GM10266 (cell line): ENCODE data around the gene COA3.
A peak's percentile ranks its signal among the peaks of the same experiment; 100 is the strongest.

Experiments
- DNase-seq: peaks from one replicate; pipeline ENCODE4 v3.0.0; 2012; ENCODE audit errors: extremely low spot score
- TF ChIP-seq, protein P1 (sequence below): IDR thresholded peaks from 2 replicates; pipeline ENCODE4 v1.5.1; 2012; ENCODE audit warnings: mild to moderate bottlenecking, low read depth; ENCODE audit not compliant: control insufficient read depth, insufficient read depth; ENCODE audit errors: missing control alignments

COA3 gene

DNA sequence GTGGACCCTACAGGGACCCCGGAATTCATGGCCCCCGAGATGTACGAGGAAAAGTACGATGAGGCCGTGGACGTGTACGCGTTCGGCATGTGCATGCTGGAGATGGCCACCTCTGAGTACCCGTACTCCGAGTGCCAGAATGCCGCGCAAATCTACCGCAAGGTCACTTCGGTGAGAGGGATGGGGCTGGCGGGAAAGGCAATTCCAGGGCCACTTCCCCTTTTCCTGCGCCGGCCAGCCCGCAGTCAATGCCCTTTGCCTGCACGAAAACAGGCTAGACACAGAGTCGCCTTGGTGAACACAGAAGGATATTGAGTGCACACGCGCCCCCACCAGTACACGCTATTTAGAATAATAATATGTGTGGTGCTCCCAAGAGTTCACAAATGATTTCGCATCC, 14.1 kb downstream of the COA3 start:
- TF ChIP-seq, protein P1, sequence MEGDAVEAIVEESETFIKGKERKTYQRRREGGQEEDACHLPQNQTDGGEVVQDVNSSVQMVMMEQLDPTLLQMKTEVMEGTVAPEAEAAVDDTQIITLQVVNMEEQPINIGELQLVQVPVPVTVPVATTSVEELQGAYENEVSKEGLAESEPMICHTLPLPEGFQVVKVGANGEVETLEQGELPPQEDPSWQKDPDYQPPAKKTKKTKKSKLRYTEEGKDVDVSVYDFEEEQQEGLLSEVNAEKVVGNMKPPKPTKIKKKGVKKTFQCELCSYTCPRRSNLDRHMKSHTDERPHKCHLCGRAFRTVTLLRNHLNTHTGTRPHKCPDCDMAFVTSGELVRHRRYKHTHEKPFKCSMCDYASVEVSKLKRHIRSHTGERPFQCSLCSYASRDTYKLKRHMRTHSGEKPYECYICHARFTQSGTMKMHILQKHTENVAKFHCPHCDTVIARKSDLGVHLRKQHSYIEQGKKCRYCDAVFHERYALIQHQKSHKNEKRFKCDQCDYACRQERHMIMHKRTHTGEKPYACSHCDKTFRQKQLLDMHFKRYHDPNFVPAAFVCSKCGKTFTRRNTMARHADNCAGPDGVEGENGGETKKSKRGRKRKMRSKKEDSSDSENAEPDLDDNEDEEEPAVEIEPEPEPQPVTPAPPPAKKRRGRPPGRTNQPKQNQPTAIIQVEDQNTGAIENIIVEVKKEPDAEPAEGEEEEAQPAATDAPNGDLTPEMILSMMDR: no peak
- no peak for DNase-seq

DNA sequence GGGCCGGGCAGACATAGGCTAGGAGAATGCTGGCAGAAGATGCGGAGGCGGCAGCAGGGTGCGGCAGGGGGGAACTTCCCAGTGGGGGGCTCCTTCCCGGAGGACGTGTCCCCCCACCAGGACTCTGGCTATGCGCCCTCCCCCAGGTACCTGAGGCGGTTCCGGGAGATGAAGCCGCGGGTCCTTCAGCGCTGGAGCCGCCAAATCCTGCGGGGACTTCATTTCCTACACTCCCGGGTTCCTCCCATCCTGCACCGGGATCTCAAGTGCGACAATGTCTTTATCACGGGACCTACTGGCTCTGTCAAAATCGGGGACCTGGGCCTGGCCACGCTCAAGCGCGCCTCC, 14.7 kb downstream of the COA3 start:
- TF ChIP-seq, protein P1: no peak
- no peak for DNase-seq

DNA sequence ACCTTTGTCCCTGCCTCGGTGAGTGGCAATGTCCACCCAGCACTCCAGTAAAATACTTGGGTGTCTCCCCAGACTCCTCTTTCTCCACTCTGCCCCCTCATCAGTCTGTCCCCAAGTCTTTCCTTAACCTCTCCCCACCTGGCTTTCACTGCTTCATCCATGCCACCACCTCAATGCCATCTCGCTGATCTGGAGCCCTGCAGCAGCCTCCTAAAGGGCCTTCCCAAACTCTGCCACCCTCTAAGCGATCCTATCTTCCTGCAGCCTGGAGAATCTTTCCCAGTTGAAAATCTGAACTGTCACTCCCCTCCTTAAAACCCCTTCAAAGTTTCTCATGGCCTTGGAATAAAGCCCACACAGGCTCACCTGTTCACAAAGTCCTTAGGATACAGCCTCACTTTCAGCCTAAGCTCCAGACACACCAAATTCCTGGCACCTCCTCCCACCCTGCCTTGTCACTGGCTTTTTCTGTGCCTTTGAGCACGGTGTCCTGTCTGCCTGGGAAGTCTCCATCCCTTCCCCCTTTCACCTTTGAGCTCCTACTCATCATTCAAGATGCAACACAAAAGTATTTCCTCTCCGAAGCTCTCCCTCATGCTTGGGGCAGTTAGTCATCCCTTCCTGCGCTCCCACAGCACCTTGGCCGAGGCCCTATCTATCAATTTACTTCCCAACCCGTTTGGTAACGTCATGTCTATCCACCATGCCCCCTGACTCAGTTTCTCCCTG, 15.3 kb downstream of the COA3 start:
- no peak for DNase-seq
- TF ChIP-seq, protein P1: no peak

DNA sequence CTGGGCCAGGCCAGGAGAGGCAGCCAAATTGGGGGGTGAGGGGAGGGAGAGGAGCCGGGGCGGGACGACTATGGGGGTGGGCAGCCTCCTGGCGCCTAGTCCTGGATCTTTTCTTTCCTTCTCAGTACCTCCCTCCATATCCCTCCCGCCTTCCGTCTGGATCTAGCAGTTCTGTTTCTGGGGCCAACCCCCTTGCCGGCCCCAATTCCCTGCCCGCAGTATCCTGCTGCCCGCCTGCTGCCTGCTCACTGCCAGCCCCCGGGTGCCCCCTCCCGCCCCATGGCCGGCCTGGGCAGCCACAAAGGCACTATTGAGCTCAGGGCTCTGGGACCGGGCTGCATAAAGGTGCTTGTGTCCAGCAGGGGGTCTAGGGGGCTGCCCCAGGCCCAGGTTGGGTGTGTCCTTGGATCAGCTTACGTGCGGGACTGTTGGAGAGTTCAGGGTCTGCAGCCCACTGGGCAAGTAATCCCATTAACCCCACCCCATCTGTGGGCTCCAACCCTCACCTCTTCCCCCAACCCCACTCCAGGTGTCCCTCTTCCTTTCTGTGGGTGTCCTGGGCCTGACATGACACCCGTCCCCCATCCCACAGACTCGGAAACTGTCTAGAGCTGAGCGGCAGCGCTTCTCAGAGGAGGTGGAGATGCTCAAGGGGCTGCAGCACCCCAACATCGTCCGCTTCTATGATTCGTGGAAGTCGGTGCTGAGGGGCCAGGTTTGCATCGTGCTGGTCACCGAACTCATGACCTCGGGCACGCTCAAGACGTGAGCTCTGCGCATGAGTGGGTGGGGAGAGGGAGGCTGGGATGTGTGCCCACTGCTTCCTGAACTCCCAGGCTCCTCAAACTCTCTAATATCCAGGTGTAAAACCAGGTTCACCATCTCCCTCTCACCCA, 16.1 kb downstream of the COA3 start:
- peak; percentile 32 for DNase-seq

DNA sequence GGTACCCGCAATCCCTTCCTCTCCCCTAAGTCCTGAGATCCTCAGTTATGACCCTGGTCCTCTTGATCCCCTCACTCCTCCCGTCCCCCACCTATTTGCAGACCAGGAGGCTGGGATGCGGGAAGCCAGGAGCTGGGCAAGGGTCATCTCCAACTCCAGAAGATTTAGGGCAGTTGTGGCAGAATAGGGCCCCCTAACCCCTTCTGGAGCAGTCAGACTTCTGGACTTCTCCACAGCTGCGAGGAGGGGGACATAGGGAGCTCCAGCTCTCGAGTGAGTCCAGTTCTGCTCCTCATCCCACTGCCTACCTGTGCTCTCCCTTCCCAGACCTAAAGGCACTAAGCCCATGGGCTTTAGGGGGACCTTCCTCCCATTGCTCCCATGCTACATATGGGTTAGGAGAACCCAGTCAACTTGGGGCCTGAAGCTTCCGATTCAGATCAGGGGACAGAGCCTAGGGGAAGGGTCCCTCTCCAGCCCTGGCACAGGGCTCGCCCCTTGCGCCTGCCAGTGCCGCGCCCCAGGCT, 16.8 kb downstream of the COA3 start:
- TF ChIP-seq, protein P1: no peak
- peak; percentile 44 for DNase-seq

More for the DNA sequence above, 16.1 kb downstream of the COA3 start:
- TF ChIP-seq, protein P1: no peak

DNA sequence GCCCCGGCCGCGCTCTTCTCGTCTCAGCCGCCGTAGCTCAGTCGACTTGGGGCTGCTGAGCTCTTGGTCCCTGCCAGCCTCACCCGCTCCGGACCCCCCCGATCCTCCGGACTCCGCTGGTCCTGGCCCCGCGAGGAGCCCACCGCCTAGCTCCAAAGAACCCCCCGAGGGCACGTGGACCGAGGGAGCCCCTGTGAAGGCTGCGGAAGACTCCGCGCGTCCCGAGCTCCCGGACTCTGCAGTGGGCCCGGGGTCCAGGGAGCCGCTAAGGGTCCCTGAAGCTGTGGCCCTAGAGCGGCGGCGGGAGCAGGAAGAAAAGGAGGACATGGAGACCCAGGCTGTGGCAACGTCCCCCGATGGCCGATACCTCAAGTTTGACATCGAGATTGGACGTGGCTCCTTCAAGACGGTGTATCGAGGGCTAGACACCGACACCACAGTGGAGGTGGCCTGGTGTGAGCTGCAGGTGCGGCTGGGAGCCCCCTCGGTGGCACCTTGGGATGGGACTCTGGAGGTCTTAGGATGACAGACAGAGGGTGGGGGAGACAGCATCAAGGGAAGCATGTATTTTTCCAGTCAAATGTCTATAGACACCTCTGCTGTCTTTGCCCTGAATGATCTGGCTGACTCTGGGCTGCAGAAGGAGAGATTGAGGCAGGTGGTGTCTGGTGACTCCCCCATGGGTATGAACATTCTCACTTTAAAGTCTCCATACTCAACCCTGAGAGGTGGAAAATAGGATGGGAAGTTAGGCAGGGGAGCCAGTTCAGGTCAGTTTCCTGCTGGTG, 17.5 kb downstream of the COA3 start:
- DNase-seq: peak; percentile 37
- TF ChIP-seq, protein P1: no peak
